Endothelial cell of umbilical vein (primary cell): ENCODE data around the gene RBP4. TPM values are rescaled to one million over a fixed set of nuclear protein-coding genes. Genes with fewer than 3 reads are reported as not detected.

Experiments used
- BruUV-seq: library from RNA; stranded (reverse); fragments of 400-500 nt; replicated peaks from 2 replicates; lab custom pipeline; 2021; lab: Mats Ljungman, UMichigan
- CTCF ChIA-PET: fragments of 300-600, 350-600 bp; sonication (Branson Sonifier 250); formaldehyde crosslinking; loops from one replicate; lab custom pipeline; 2021; ENCODE audit warnings: antibody characterized with exemption, inconsistent platforms; lab: Charles Lee
- POLR2A ChIA-PET: fragments of 300-600, 350-600 bp; sonication (Branson Sonifier 250); formaldehyde crosslinking; loops from one replicate; lab custom pipeline; 2021; ENCODE audit warnings: antibody characterized with exemption, inconsistent platforms; lab: Charles Lee
- DNase-seq: peaks from one replicate; pipeline ENCODE4 v3.0.0-alpha.2; 2011; ENCODE audit warnings: low read depth, low spot score
- FAIRE-seq: peaks from 2 replicates; lab custom pipeline; 2011; peaks lifted over from hg19 to GRCh38; lab: Jason Lieb, UNC
- H2AFZ ChIP-seq: 2 replicates; pipeline ENCODE4 v1.6.0; 2012; ENCODE audit warnings: low read depth, low read length, control low read depth, inconsistent platforms
- H3K27ac ChIP-seq: 2 replicates; pipeline ENCODE4 v1.5.1; 2011; ENCODE audit warnings: low read depth, mild to moderate bottlenecking, control low read depth, low read length, moderate library complexity; ENCODE audit not compliant: insufficient read depth
- H3K27me3 ChIP-seq, 2 experiments: 2 replicates each; pipeline versions ENCODE4 v1.6.0 to v1.6.1; 2011; ENCODE audit warnings: low read length in 2 of 2, mixed read lengths in 1 of 2; ENCODE audit not compliant: control insufficient read depth in 2 of 2, insufficient read depth in 2 of 2
- H3K36me3 ChIP-seq, 2 experiments: 2 replicates in 1 of 2; 3 replicates in 1 of 2; pipeline ENCODE4 v1.5.1; 2011; ENCODE audit warnings: low read length in 2 of 2, mild to moderate bottlenecking in 1 of 2, moderate library complexity in 1 of 2; ENCODE audit not compliant: control insufficient read depth in 2 of 2, insufficient read depth in 2 of 2; ENCODE audit errors: extremely low read depth in 1 of 2
- H3K4me1 ChIP-seq: 3 replicates; pipeline ENCODE4 v1.5.1; 2011; ENCODE audit warnings: mild to moderate bottlenecking, low read length; ENCODE audit not compliant: control insufficient read depth, insufficient read depth; ENCODE audit errors: extremely low read depth
- H3K4me2 ChIP-seq: 2 replicates; pipeline ENCODE4 v1.6.1; 2011; ENCODE audit warnings: low read length, control low read depth, mixed read lengths; ENCODE audit not compliant: insufficient read depth
- H3K4me3 ChIP-seq, 3 experiments: fragments of 200-600 bp in 1 of 3; sonication (generic), shearing (Covaris generic) in 1 of 3; replicated peaks in 1 of 3; 2 replicates each; pipeline ENCODE4 v1.5.1; 2011 to 2016; ENCODE audit warnings: control low read depth in 3 of 3, low read length in 3 of 3, mild to moderate bottlenecking in 2 of 3, inconsistent platforms in 1 of 3, low read depth in 1 of 3, moderate library complexity in 1 of 3; ENCODE audit not compliant: insufficient read depth in 1 of 3
- H3K79me2 ChIP-seq: 2 replicates; pipeline ENCODE4 v1.6.0; 2012; ENCODE audit warnings: low read length, inconsistent platforms; ENCODE audit not compliant: control insufficient read depth, insufficient read depth
- H3K9ac ChIP-seq: replicated peaks from 2 replicates; pipeline ENCODE3; 2011; ENCODE audit warnings: low read length, control low read depth; ENCODE audit not compliant: insufficient read depth; ENCODE audit errors: extremely low read depth
- H3K9me1 ChIP-seq: replicated peaks from 3 replicates; pipeline ENCODE4 v1.6.0; 2011; ENCODE audit warnings: mild to moderate bottlenecking, low read length; ENCODE audit not compliant: control insufficient read depth, insufficient read depth; ENCODE audit errors: extremely low read depth
- H3K9me3 ChIP-seq: replicated peaks from 2 replicates; pipeline ENCODE4 v1.5.1; 2012; ENCODE audit warnings: low read length, inconsistent platforms; ENCODE audit not compliant: control insufficient read depth, insufficient read depth
- H4K20me1 ChIP-seq: replicated peaks from 2 replicates; pipeline ENCODE3; 2011; ENCODE audit warnings: mild to moderate bottlenecking, low read length; ENCODE audit not compliant: control insufficient read depth, insufficient read depth; ENCODE audit errors: extremely low read depth
- CTCF ChIP-seq, 2 donors: IDR thresholded peaks; 1 replicate in 1 of 2; 2 replicates in 1 of 2; pipeline ENCODE4 v1.5.1; 2011; ENCODE audit warnings: low read length in 2 of 2, mild to moderate bottlenecking in 2 of 2, moderate library complexity in 2 of 2, control low read depth in 1 of 2, inconsistent platforms in 1 of 2, low read depth in 1 of 2; ENCODE audit not compliant: insufficient read depth in 1 of 2; ENCODE audit errors: extremely low read depth in 1 of 2
- EZH2 ChIP-seq: IDR thresholded peaks from 2 replicates; pipeline ENCODE4 v1.6.1; 2012; ENCODE audit warnings: borderline replicate concordance, low read depth, mild to moderate bottlenecking, moderate library complexity, low read length, inconsistent platforms; ENCODE audit not compliant: severe bottlenecking
- FOS ChIP-seq: IDR thresholded peaks from 2 replicates; pipeline ENCODE4 v1.6.1; 2011; ENCODE audit warnings: mild to moderate bottlenecking, low read length, moderate library complexity, borderline replicate concordance; ENCODE audit not compliant: insufficient read depth
- GATA2 ChIP-seq: IDR thresholded peaks from 2 replicates; pipeline ENCODE4 v1.7.0; 2011; ENCODE audit warnings: low read depth, mild to moderate bottlenecking, moderate library complexity, mixed read lengths, low read length; ENCODE audit not compliant: insufficient read length, insufficient read depth
- JUN ChIP-seq: IDR thresholded peaks from 2 replicates; pipeline ENCODE4 v1.6.1; 2011; ENCODE audit warnings: borderline replicate concordance, low read depth; ENCODE audit not compliant: insufficient read length, insufficient read depth
- MAX ChIP-seq: IDR thresholded peaks from 2 replicates; pipeline ENCODE4 v1.6.1; 2011; ENCODE audit not compliant: insufficient read depth, insufficient read length
- MYC ChIP-seq: IDR thresholded peaks from one replicate; pipeline ENCODE4 v1.6.1; 2011; ENCODE audit warnings: mild to moderate bottlenecking, low read depth, low read length
- POLR2A ChIP-seq: IDR thresholded peaks from 2 replicates; pipeline ENCODE4 v1.6.1; 2012; ENCODE audit warnings: low read depth, mild to moderate bottlenecking, control low read depth, low read length
- POLR2AphosphoS5 ChIP-seq: IDR thresholded peaks from 2 replicates; pipeline ENCODE4 v1.6.1; 2012; ENCODE audit warnings: low read depth, mild to moderate bottlenecking, control low read depth, low read length, moderate library complexity; ENCODE audit not compliant: insufficient read depth
- dilution Hi-C: fragments of 300-500 bp; cut with MboI; formaldehyde crosslinking; loops from one replicate; pipeline ENCODE4 v1.15.0; 2019; ENCODE audit warnings: low sequenced_read_pairs; ENCODE audit not compliant: extremely low pct_ligation_motif_present
- intact Hi-C: fragments of 100-400 bp; cut with micrococcal nuclease; formaldehyde crosslinking; loops from one replicate; pipeline ENCODE4 v1.10.0; 2022
- polyA plus RNA-seq, 4 experiments: library from polyadenylated mRNA; depleted of rRNA in 3 of 4; stranded (reverse) in 3 of 4; unstranded in 1 of 4; fragments of >200 nt; gene quantifications; 2 replicates each; pipeline versions ENCODE4 v1.2.1 to v1.2.3, GENCODE V29; 2011 to 2012; ENCODE audit warnings: missing spikeins in 1 of 4
- total RNA-seq: library from RNA; stranded (reverse); gene quantifications from 2 replicates; pipeline ENCODE4 v1.2.3, GENCODE V29; 2021

The RBP4 gene
- total and polyA plus RNA-seq, 2 donors (not counting 3 experiments of a cell fraction or from before 2014, with no cell fraction given), result not detected

GRCh38 chr10:93560541-93560940, 40.5 kb downstream of the RBP4 start:
- POLR2A ChIA-PET, result no interaction called here
- H3K36me3 ChIP-seq, result no peaks in the 10 kb centered on the region
- no peak overlapping the region for H3K9ac ChIP-seq
- no peaks in the 10 kb centered on the region for H4K20me1 ChIP-seq
- H3K4me3 ChIP-seq, result no peak overlapping the region
- CTCF ChIA-PET, result no interaction called here
- H3K4me1 ChIP-seq, result no peaks in the 10 kb centered on the region
- no peaks in the 10 kb centered on the region for H3K79me2 ChIP-seq
- no peak overlapping the region for H3K4me2 ChIP-seq
- TF ChIP-seq EZH2 (no peak), MAX (no peak), MYC (no peak), POLR2A (no peak), POLR2AphosphoS5 (no peak), FOS (no peak), GATA2 (no peak), JUN (no peak), CTCF (IDR thresholded peaks at IDR 0.05; ENCODE audit: extremely low read depth in 1 of 2, insufficient read depth in 1 of 2, low read depth in 1 of 2, low read length in 2 of 2) (no peak)
- intact Hi-C loops, result no loop called here
- no TSS peak for BruUV-seq
- no peaks in the 10 kb centered on the region for H3K9me1 ChIP-seq
- H3K9me3 ChIP-seq, result no peaks in the 10 kb centered on the region
- no peak overlapping the region for H2AFZ ChIP-seq
- dilution Hi-C loops, result no loop called here
- peaks cover 11 to 14% of the 10 kb centered on the region in 2 experiments for H3K27me3 ChIP-seq
- H3K27ac ChIP-seq, result no peak overlapping the region
- DNase-seq (no peak), FAIRE-seq (no peak)
